GM19467 (cell line): ENCODE results near the gene MAT2A.
A peak's percentile ranks its signal among the peaks of the same experiment; 100 is the strongest.
"Not testable (repeated sequence)": the region's sequence is repeated elsewhere in the genome, so short reads cannot be mapped to it uniquely, and the experiment has no call there.

Experiments used
- ATAC-seq: cut with Tn5 transposase; IDR thresholded peaks from one replicate; pipeline ENCODE4 v1.9.1; 2021; ENCODE audit warnings: mild to moderate bottlenecking, moderate library complexity; ENCODE audit not compliant: unreplicated experiment

MAT2A gene

GRCh38 chr2:85578243-85579180 is 39.5 kb downstream of the MAT2A start:
- peak; percentile 34 for ATAC-seq

GRCh38 chr2:85579266-85579935 is 40.4 kb downstream of the MAT2A start:
- no peak for ATAC-seq

- ATAC-seq = no peak
Measured at GRCh38 chr2:85580206-85580605, 41.2 kb downstream of the MAT2A start.

- no peak for ATAC-seq
Measured at GRCh38 chr2:85582492-85582891, 43.5 kb downstream of the MAT2A start.

GRCh38 chr2:85583667-85584353 is 44.8 kb downstream of the MAT2A start:
- ATAC-seq = peak; percentile 48

- ATAC-seq = peak; percentile 25
Measured at GRCh38 chr2:85584354-85584856, 45.4 kb downstream of the MAT2A start, which contains the start of gene VAMP5. Gene VAMP5, plus strand, starts transcription at chr2:85584431. Its CDS starts 60 bp downstream, at chr2:85584491.

GRCh38 chr2:85584857-85585780 is 46.2 kb downstream of the MAT2A start:
- ATAC-seq = peak; percentile 36

DNA sequence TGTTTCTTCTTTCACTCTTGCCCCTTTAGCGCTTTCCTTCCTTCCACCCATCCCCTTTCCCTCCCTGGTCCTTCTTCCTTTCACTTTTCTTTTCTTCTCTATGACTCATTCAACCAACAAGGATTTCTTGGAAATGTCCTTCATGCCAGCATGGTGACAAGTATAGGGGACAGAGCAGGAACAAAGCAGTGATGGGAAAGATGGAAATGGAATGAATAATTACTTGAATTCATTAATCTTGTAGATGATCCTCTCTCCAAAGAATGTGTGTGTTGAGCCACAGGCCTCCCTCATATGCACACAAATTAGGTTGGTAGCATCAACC is 46.8 kb downstream of the MAT2A start:
- ATAC-seq = no peak

GRCh38 chr2:85588236-85588635 is 49.3 kb downstream of the MAT2A start:
- ATAC-seq = no peak

DNA sequence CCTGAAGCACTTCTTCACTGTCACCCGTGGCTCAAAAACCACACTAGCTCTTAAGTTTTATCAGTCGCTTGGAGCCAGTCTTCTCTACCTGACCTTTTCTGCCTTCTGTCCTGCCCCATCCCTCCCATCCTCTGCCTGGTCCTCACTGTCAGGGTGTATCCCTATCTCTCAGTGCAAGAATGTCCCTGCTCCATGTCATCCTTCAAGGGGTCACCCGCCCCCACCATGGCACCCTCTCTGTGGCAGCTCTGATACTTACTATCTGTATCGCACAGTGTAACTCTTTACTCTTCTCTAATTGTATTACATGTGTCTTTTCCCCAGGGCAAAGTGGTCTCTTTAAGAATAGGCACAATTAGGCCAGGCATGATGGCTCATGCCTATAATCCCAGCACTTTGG is 49.7 kb downstream of the MAT2A start:
- no peak for ATAC-seq

GRCh38 chr2:85589181-85589580 is 50.2 kb downstream of the MAT2A start:
- no peak for ATAC-seq

GRCh38 chr2:85589982-85590791 is 51.2 kb downstream of the MAT2A start:
- no peak for ATAC-seq

GRCh38 chr2:85590950-85591349 is 52.0 kb downstream of the MAT2A start:
- ATAC-seq = no peak

DNA sequence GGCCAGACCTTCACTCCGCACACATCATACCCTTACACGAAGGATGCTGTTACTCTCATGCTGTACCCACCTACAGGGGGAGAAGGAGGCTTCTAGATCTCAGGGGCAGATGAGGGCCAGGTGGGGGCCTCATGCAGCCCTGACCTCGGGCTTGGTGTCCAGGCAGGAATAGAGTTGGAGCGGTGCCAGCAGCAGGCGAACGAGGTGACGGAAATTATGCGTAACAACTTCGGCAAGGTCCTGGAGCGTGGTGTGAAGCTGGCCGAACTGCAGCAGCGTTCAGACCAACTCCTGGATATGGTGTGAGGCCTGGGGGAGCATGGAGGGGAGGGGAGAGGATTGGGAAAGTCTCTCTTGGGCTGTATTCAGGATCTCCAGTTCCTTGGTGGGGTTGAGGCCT is 52.6 kb downstream of the MAT2A start:
- ATAC-seq = no peak

DNA sequence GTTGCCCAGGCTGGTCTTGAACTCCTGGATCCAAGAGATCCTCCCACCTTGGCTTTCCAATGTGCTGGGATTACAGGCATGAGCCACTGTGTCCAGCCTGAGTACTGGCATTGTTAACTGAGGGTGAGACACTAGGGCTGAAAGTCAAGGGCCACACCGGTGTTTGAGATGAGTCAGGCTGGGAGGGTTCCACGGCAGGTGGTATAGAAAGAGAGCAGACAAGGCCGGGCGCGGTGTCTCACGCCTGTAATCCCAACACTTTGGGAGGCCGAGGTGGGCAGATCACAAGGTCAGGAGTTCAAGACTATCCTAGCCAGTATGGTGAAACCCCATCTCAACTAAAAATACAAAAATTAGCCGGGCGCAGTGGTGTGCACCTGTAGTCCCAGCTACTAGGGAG is 53.3 kb downstream of the MAT2A start:
- not testable (repeated sequence) for ATAC-seq

- ATAC-seq = no peak
Measured at GRCh38 chr2:85593023-85593422, 54.1 kb downstream of the MAT2A start.
